ENCODE data around the gene BARD1. TPM values are rescaled to one million over a fixed set of nuclear protein-coding genes. Genes with fewer than 3 reads are reported as not detected.

The BARD1 gene
- polyA plus RNA-seq, 4 donors: 0.81 to 8.6 (median 2.1) TPM

DNA sequence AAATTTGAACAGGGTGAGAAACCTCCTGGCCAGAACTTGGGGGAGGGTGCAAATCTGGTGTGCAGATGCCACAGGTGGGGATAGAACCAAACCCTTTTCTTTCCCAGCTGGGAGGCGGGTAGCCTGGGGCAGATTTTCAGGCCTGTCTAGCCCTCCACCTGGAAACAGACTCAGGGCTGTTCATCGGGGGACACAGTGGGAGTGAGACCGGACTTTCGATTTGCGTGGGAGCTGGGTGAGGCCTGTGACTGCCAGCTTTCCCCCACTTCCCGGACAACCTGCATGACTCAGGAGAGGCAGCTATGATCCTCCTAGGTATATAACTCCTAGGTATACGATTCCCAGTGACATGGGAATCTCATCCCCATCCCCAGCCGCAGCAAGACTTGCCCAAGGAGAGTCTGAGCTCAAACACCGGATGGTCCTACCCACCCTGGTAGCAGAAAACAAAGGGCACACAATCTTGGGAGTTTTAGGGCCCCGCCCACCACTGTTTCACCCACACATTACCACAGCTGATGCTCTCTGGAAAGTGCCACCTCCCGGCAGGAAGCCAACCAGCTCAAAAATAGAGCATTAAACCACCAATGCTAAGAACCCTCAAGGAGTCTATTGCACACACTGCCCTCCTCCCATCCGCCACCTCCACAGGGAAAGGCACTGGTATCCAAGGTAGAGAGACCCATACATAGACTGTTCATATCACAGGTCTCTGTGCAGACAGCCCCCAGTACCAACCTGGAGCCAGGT, 92.5 kb downstream of the BARD1 start:
- 93 to 95% (median 95%) methylated on average over 12 of the region's 12 CpGs for WGBS, 3 donors
- H3K27me3 ChIP-seq (ENCODE audit: control insufficient read depth in 3 of 3, insufficient read depth in 3 of 3, low read length in 3 of 3): no peaks in the 10 kb centered on the region
- no peak overlapping the region for H3K4me3 ChIP-seq (ENCODE audit: low read depth in 1 of 3, low read length in 3 of 3)
- H3K36me3 ChIP-seq (ENCODE audit: control insufficient read depth in 3 of 3, insufficient read depth in 2 of 3, low read depth in 1 of 3, low read length in 3 of 3): no peaks in the 10 kb centered on the region
- H3K4me1 ChIP-seq (ENCODE audit: control insufficient read depth in 3 of 3, insufficient read depth in 2 of 3, low read depth in 1 of 3, low read length in 2 of 3): no peaks in the 10 kb centered on the region
- H3K27ac ChIP-seq (ENCODE audit: low read depth in 1 of 3, low read length in 2 of 3): no peak overlapping the region
- FAIRE-seq (no peak), DNase-seq (no peak)
- H3K9me3 ChIP-seq (ENCODE audit: control insufficient read depth in 2 of 2, insufficient read depth in 1 of 2, low read depth in 1 of 2, low read length in 1 of 2): no peaks in the 10 kb centered on the region

DNA sequence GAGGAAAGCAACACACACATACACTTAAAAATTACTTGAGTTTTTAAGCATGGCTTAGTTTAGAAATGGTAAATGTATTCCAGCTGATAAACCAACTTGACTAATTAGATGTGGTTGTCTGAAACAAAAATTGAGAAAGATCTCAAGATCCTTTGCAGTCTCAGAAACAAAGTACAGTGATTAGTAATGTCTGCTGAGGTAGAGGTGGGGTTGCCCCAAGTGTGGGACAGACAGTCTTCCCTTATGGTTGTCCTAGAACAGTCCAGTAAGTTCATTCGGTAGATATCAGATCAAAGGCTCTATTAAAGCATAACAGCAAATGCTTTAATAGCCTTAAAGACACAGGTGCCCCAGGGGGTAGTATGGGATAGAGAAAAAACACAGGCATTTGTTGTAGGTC, 94.5 kb downstream of the BARD1 start:
- no peaks in the 10 kb centered on the region for H3K27me3 ChIP-seq (ENCODE audit: control insufficient read depth in 3 of 3, insufficient read depth in 3 of 3, low read length in 3 of 3)
- DNase-seq (no peak), FAIRE-seq (no peak)
- 0% methylated on average over 1 of the region's 1 CpG for WGBS, 3 donors
- H3K9me3 ChIP-seq (ENCODE audit: control insufficient read depth in 2 of 2, insufficient read depth in 1 of 2, low read depth in 1 of 2, low read length in 1 of 2): no peaks in the 10 kb centered on the region
- H3K36me3 ChIP-seq (ENCODE audit: control insufficient read depth in 3 of 3, insufficient read depth in 2 of 3, low read depth in 1 of 3, low read length in 3 of 3): no peaks in the 10 kb centered on the region
- no peak overlapping the region for H3K27ac ChIP-seq (ENCODE audit: low read depth in 1 of 3, low read length in 2 of 3)
- H3K4me1 ChIP-seq (ENCODE audit: control insufficient read depth in 3 of 3, insufficient read depth in 2 of 3, low read depth in 1 of 3, low read length in 2 of 3): no peaks in the 10 kb centered on the region
- no peak overlapping the region for H3K4me3 ChIP-seq (ENCODE audit: low read depth in 1 of 3, low read length in 3 of 3)

DNA sequence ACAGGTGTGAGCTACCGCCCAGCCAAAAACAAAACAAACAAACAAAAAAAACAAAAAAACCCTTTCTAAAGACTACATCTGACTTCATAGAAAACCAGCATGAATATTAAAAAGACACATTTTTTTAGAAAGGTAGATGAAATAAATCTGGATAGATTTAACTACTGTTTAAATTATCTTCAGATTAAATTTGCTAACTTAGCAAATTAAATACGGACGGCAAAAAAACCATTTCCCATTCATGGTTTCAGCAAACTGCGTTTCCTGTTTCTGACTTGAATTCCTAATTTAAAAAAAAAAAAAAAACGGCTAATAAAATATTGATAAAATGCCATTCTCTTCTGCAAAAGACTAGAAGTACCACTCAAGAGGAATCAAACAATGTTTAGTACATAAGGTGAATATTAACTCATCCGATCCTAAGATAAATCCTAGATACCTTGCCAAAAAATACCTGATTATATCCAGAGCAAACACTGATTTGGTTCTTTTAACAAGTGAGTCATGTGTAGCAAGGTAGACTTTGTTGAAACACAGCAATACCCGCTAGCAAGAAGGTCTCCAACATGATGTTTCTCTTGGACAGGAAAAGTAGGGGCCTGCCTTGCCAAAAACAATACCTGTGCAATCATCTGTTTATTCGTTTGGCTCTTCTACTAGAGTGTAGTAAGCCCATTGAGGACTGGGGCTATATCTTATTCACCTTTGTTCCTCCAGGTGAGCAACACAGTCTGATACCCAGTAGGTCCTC, 96.2 kb downstream of the BARD1 start:
- Histone ChIP-seq H3K27me3 (ENCODE audit: control insufficient read depth in 3 of 3, insufficient read depth in 3 of 3, low read length in 3 of 3) (no peaks in the 10 kb centered on the region), H3K4me3 (ENCODE audit: low read depth in 1 of 3, low read length in 3 of 3) (no peak overlapping the region), H3K36me3 (ENCODE audit: control insufficient read depth in 3 of 3, insufficient read depth in 2 of 3, low read depth in 1 of 3, low read length in 3 of 3) (no peaks in the 10 kb centered on the region), H3K4me1 (ENCODE audit: control insufficient read depth in 3 of 3, insufficient read depth in 2 of 3, low read depth in 1 of 3, low read length in 2 of 3) (no peaks in the 10 kb centered on the region), H3K27ac (ENCODE audit: low read depth in 1 of 3, low read length in 2 of 3) (no peak overlapping the region), H3K9me3 (ENCODE audit: control insufficient read depth in 2 of 2, insufficient read depth in 1 of 2, low read depth in 1 of 2, low read length in 1 of 2) (no peaks in the 10 kb centered on the region)
- DNase-seq: no peak
- 55 to 70% (median 61%) methylated on average over 8 of the region's 8 CpGs for WGBS, 3 donors
- FAIRE-seq: no peak

DNA sequence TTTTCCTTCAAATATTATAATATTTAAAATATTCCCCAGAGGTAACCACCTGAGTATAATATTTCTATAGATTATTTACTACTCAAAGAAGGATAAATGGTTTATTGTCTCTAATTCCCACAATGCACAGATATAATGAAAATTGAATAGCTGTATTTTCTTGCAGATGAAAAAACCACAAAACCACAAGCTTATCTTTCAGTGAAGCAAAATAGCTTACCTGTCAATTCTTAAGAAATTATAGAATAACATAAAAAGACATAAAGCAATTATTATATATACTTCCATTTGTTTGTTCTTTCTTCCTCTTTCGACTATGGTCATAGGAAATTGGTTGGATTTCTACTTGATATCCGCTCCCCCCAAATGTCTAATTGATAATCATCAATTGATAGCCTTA, 98.8 kb downstream of the BARD1 start:
- DNase-seq (no peak), FAIRE-seq (no peak)
- Histone ChIP-seq H3K4me3 (ENCODE audit: low read depth in 1 of 3, low read length in 3 of 3) (no peak overlapping the region), H3K27me3 (ENCODE audit: control insufficient read depth in 3 of 3, insufficient read depth in 3 of 3, low read length in 3 of 3) (no peaks in the 10 kb centered on the region), H3K9me3 (ENCODE audit: control insufficient read depth in 2 of 2, insufficient read depth in 1 of 2, low read depth in 1 of 2, low read length in 1 of 2) (no peaks in the 10 kb centered on the region), H3K27ac (ENCODE audit: low read depth in 1 of 3, low read length in 2 of 3) (no peak overlapping the region), H3K36me3 (ENCODE audit: control insufficient read depth in 3 of 3, insufficient read depth in 2 of 3, low read depth in 1 of 3, low read length in 3 of 3) (no peaks in the 10 kb centered on the region), H3K4me1 (ENCODE audit: control insufficient read depth in 3 of 3, insufficient read depth in 2 of 3, low read depth in 1 of 3, low read length in 2 of 3) (no peaks in the 10 kb centered on the region)
- WGBS, 3 donors: 92 to 93% (median 92%) methylated on average over 2 of the region's 2 CpGs

DNA sequence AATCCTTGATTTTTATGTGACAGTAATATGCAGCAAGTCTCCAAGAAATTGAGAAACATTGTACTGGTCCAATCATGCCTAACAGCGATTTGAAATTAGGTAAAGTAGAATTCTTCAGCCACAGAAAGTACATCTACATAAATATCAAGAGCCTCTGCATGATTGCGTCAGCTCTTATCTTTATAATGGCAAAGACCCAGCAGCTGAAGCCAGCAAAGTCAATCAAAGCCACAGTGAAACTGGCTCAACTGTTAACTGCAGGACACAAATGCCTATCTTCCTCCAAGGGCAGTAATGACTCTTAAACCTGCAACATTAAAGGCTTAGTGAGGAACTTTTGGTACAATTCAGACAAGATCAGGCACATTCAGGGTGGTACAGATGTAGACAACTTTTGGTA, 102.5 kb downstream of the BARD1 start:
- WGBS, 3 donors: 18 to 52% (median 31%) methylated on average over 2 of the region's 2 CpGs
- peak in 1 of 2 donors; percentile 2 for DNase-seq
- no peak for FAIRE-seq

DNA sequence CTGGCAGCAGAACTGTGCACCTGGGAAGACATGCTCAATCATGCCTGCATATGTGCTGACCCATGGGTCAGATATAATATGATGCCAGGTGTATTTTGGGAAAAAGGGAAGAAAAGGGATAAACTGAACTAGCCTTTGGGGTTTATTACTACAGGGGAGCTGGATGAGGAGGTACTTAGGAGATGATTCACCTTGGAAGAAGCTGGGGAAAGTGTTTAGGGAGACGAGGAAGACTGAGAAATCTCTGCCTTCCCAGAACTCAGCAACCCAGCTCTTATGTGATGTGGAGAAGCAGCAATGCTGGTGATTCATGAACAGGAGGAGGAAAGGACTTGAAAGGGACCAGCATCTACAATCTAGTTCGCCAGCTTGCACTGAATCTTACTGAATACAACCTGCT, 110.2 kb downstream of the BARD1 start:
- Histone ChIP-seq H3K27me3 (ENCODE audit: control insufficient read depth in 3 of 3, insufficient read depth in 3 of 3, low read length in 3 of 3) (no peaks in the 10 kb centered on the region), H3K27ac (ENCODE audit: low read depth in 1 of 3, low read length in 2 of 3) (no peak overlapping the region), H3K9me3 (ENCODE audit: control insufficient read depth in 2 of 2, insufficient read depth in 1 of 2, low read depth in 1 of 2, low read length in 1 of 2) (no peaks in the 10 kb centered on the region), H3K4me1 (ENCODE audit: control insufficient read depth in 3 of 3, insufficient read depth in 2 of 3, low read depth in 1 of 3, low read length in 2 of 3) (no peaks in the 10 kb centered on the region), H3K4me3 (ENCODE audit: low read depth in 1 of 3, low read length in 3 of 3) (no peak overlapping the region), H3K36me3 (ENCODE audit: control insufficient read depth in 3 of 3, insufficient read depth in 2 of 3, low read depth in 1 of 3, low read length in 3 of 3) (no peaks in the 10 kb centered on the region)
- DNase-seq: no peak
- WGBS, 3 donors: 31 to 42% (median 35%) methylated on average over 2 of the region's 2 CpGs
- FAIRE-seq: no peak

More for the DNA sequence above, 102.5 kb downstream of the BARD1 start:
- Histone ChIP-seq H3K4me1 (ENCODE audit: control insufficient read depth in 3 of 3, insufficient read depth in 2 of 3, low read depth in 1 of 3, low read length in 2 of 3) (no peaks in the 10 kb centered on the region), H3K36me3 (ENCODE audit: control insufficient read depth in 3 of 3, insufficient read depth in 2 of 3, low read depth in 1 of 3, low read length in 3 of 3) (no peaks in the 10 kb centered on the region), H3K27ac (ENCODE audit: low read depth in 1 of 3, low read length in 2 of 3) (no peak overlapping the region), H3K27me3 (ENCODE audit: control insufficient read depth in 3 of 3, insufficient read depth in 3 of 3, low read length in 3 of 3) (no peaks in the 10 kb centered on the region), H3K4me3 (ENCODE audit: low read depth in 1 of 3, low read length in 3 of 3) (no peak overlapping the region), H3K9me3 (ENCODE audit: control insufficient read depth in 2 of 2, insufficient read depth in 1 of 2, low read depth in 1 of 2, low read length in 1 of 2) (no peaks in the 10 kb centered on the region)

DNA sequence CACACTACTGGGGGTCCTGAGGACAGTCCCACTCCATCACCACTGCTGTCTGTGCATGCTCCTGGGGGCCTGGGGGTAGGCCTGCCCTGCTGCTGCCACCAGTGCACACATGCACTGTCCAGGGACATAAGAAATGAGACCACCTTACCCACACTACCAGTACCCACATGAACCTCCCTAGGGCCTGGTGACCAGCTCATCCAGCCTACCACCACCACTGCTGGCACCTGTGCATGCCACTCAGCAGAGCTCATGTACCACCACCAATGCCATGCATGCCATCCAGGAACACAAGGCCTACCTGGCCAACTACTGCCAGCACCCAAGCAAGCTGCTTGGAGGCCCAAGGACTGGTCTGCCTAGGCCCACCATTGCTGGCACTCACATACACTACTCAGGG, 112.8 kb downstream of the BARD1 start:
- FAIRE-seq: no peak
- no peak for DNase-seq
- H3K27ac ChIP-seq (ENCODE audit: low read depth in 1 of 3, low read length in 2 of 3): no peak overlapping the region

DNA sequence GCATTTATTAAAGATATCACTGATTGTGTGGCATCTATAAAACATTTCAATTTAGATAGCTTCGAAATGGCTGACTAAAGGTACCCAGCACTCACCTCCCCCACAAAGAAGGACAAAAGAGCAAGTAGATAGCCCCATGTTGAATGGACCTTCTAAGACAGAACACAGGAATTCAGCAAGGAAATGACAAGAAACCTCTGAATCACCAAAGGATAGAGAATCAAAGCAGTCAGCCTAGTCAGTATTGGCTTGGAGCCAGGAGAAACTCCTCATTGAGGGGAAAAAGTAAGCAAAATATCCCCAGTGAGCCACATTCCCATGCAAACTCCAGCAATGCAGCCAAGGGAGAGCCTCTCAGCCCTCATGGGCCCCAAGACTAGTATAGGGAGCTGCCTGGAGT, 113.7 kb downstream of the BARD1 start:
- 67 to 83% (median 75%) methylated on average over 1 of the region's 1 CpG for WGBS, 3 donors
- no peak for FAIRE-seq
- H3K4me3 ChIP-seq (ENCODE audit: low read depth in 1 of 3, low read length in 3 of 3): no peak overlapping the region

More for the DNA sequence above, 112.8 kb downstream of the BARD1 start:
- no peaks in the 10 kb centered on the region for H3K36me3 ChIP-seq (ENCODE audit: control insufficient read depth in 3 of 3, insufficient read depth in 2 of 3, low read depth in 1 of 3, low read length in 3 of 3)
- no peak overlapping the region for H3K4me3 ChIP-seq (ENCODE audit: low read depth in 1 of 3, low read length in 3 of 3)
- no peaks in the 10 kb centered on the region for H3K4me1 ChIP-seq (ENCODE audit: control insufficient read depth in 3 of 3, insufficient read depth in 2 of 3, low read depth in 1 of 3, low read length in 2 of 3)
- no peaks in the 10 kb centered on the region for H3K9me3 ChIP-seq (ENCODE audit: control insufficient read depth in 2 of 2, insufficient read depth in 1 of 2, low read depth in 1 of 2, low read length in 1 of 2)
- H3K27me3 ChIP-seq (ENCODE audit: control insufficient read depth in 3 of 3, insufficient read depth in 3 of 3, low read length in 3 of 3): no peaks in the 10 kb centered on the region

More for the DNA sequence above, 113.7 kb downstream of the BARD1 start:
- Histone ChIP-seq H3K27me3 (ENCODE audit: control insufficient read depth in 3 of 3, insufficient read depth in 3 of 3, low read length in 3 of 3) (no peaks in the 10 kb centered on the region), H3K9me3 (ENCODE audit: control insufficient read depth in 2 of 2, insufficient read depth in 1 of 2, low read depth in 1 of 2, low read length in 1 of 2) (no peaks in the 10 kb centered on the region), H3K27ac (ENCODE audit: low read depth in 1 of 3, low read length in 2 of 3) (no peak overlapping the region), H3K36me3 (ENCODE audit: control insufficient read depth in 3 of 3, insufficient read depth in 2 of 3, low read depth in 1 of 3, low read length in 3 of 3) (no peaks in the 10 kb centered on the region), H3K4me1 (ENCODE audit: control insufficient read depth in 3 of 3, insufficient read depth in 2 of 3, low read depth in 1 of 3, low read length in 2 of 3) (no peaks in the 10 kb centered on the region)
- no peak for DNase-seq

Measured in small intestine (tissue), 7 donors.